ENCODE results near the gene PPP1R1B. TPM values are rescaled to one million over a fixed set of nuclear protein-coding genes. Genes with fewer than 3 reads are reported as not detected.

PPP1R1B gene
- total and polyA plus RNA-seq, 9 of the 15 experiments (the other 6 are each of a cell fraction or from before 2014, with no cell fraction given) = 0.07 to 0.18 (median 0.10) TPM; not detected in 4

GRCh38 chr17:39635614-39636176 is 8.9 kb downstream of the PPP1R1B start:
- TF ChIP-seq ZNF253 (CRISPR knock-in tag; conservative IDR thresholded peaks at IDR 0.05) (no peak), RBBP5 (IDR thresholded peaks at IDR 0.05; ENCODE audit: borderline replicate concordance, insufficient read depth, low read length, poor library complexity, severe bottlenecking) (peak; percentile 14)
- H3K9ac ChIP-seq (ENCODE audit: insufficient read depth in 1 of 2, low read depth in 2 of 2, low read length in 2 of 2) = peak overlapping the region in 1 of 2 experiments; percentile 96; a peak in 2 of 4 replicates
- ChIA-PET POLR2A (interaction anchor here (0.6 to 1.0 kb wide), 2 partner anchors 8 to 50 kb away, joined by 3 read pairs; no protein-coding TSS in a partner anchor), CTCF (ENCODE audit: low intra/inter-chr PET ratio) (interaction anchor here (2.0 kb wide), 1 partner anchor 14 kb away, joined by 12 read pairs; no protein-coding TSS in a partner anchor)
- H2AFZ ChIP-seq (ENCODE audit: low read depth, low read length) = peak overlapping the region; percentile 65
- FAIRE-seq = no peak
- H3K27me3 ChIP-seq (ENCODE audit: control insufficient read depth in 2 of 2, insufficient read depth in 2 of 2, low read length in 2 of 2) = no peaks in the 10 kb centered on the region
- H3K36me3 ChIP-seq (ENCODE audit: control insufficient read depth, insufficient read depth, low read length) = peaks cover 11% of the 10 kb centered on the region; the same call in 2 of the 3 replicates
- peak overlapping the region; percentile 6; the same call in 1 of the 2 replicates for H3K4me2 ChIP-seq (ENCODE audit: insufficient read depth, low read length)
- H3K4me3 ChIP-seq = no peak overlapping the region
- H3K9me1 ChIP-seq (ENCODE audit: control insufficient read depth, insufficient read depth, low read length) = no peaks in the 10 kb centered on the region
- peak; percentile 14; the same call in 1 of the 3 replicates for ATAC-seq
- no peak overlapping the region; the same call in 2 of the 3 replicates for H3K27ac ChIP-seq (ENCODE audit: extremely low read depth, low read depth, low read length)
- intact Hi-C loops (cut with micrococcal nuclease) = no loop called here
- in situ Hi-C loops (cut with MboI) = no loop called here
- DNase-seq (ENCODE audit: extremely low read depth in 1 of 4, low spot score in 3 of 4) = peak; percentile 46 to 57 (median 48)
- peaks cover 36% of the 10 kb centered on the region for H3K79me2 ChIP-seq (ENCODE audit: control insufficient read depth, insufficient read depth, low read length)
- 66% methylated on average over 8 of the region's 8 CpGs for WGBS (ENCODE audit: insufficient coverage, low coverage, missing lambda C conversion rate)
- BruUV-seq (replicated peaks) = no TSS peak
- H4K20me1 ChIP-seq (replicated peaks; ENCODE audit: control insufficient read depth, insufficient read depth, low read length) = peaks cover 2% of the 10 kb centered on the region; the same call in 1 of the 2 replicates
- no peaks in the 10 kb centered on the region for H3K9me3 ChIP-seq (replicated peaks; ENCODE audit: control insufficient read depth, insufficient read depth, low read depth, low read length)
- H3K4me1 ChIP-seq (replicated peaks in 1 of 2; ENCODE audit: control insufficient read depth in 2 of 2, insufficient read depth in 2 of 2, low read length in 2 of 2) = peaks cover 44 to 46% of the 10 kb centered on the region in 2 experiments

- no peaks in the 10 kb centered on the region for H3K9me1 ChIP-seq (ENCODE audit: control insufficient read depth, insufficient read depth, low read length)
- H4K20me1 ChIP-seq (replicated peaks; ENCODE audit: control insufficient read depth, insufficient read depth, low read length) = peaks cover 10% of the 10 kb centered on the region; the same call in 1 of the 2 replicates
- H3K79me2 ChIP-seq (ENCODE audit: control insufficient read depth, insufficient read depth, low read length) = peaks cover 45% of the 10 kb centered on the region
- intact Hi-C loops (cut with micrococcal nuclease) = no loop called here
- BruUV-seq (replicated peaks) = TSS peak; percentile 90
- H3K4me2 ChIP-seq (ENCODE audit: insufficient read depth, low read length) = peak overlapping the region; percentile 94
- WGBS (ENCODE audit: insufficient coverage, low coverage, missing lambda C conversion rate) = 3% methylated on average over 5 of the region's 6 CpGs
- DNase-seq (ENCODE audit: extremely low read depth in 1 of 4, low spot score in 3 of 4) (peak in 1 of 4 experiments; percentile 42), ATAC-seq (peak; percentile 12), FAIRE-seq (no peak)
- H3K4me1 ChIP-seq (replicated peaks in 1 of 2; ENCODE audit: control insufficient read depth in 2 of 2, insufficient read depth in 2 of 2, low read length in 2 of 2) = peaks cover 52 to 55% of the 10 kb centered on the region in 2 experiments
- peak overlapping the region; percentile 78 for H3K4me3 ChIP-seq
- H2AFZ ChIP-seq (ENCODE audit: low read depth, low read length) = peak overlapping the region; percentile 89
- POLR2A ChIA-PET = interaction anchor here (0.6 to 1.5 kb wide), 5 partner anchors 13 to 42 kb away, joined by 3 to 5 read pairs (median 4); partner anchors contain the start of gene TCAP
- CTCF ChIA-PET (ENCODE audit: low intra/inter-chr PET ratio) = no interaction called here
- no peaks in the 10 kb centered on the region for H3K9me3 ChIP-seq (replicated peaks; ENCODE audit: control insufficient read depth, insufficient read depth, low read depth, low read length)
- TF ChIP-seq ZNF778 (CRISPR knock-in tag; IDR thresholded peaks at IDR 0.05) (no peak), C11orf30 (IDR thresholded peaks at IDR 0.05; ENCODE audit: low read depth) (no peak), KDM1A (IDR thresholded peaks at IDR 0.05) (peak; percentile 38 to 49; a peak in 2 of 4 replicates)
- peak overlapping the region; percentile 86 to 96 for H3K9ac ChIP-seq (ENCODE audit: insufficient read depth in 1 of 2, low read depth in 2 of 2, low read length in 2 of 2)
- in situ Hi-C loops (cut with MboI) = no loop called here
- peak overlapping the region; percentile 91 for H3K27ac ChIP-seq (ENCODE audit: extremely low read depth, low read depth, low read length)
- H3K36me3 ChIP-seq (ENCODE audit: control insufficient read depth, insufficient read depth, low read length) = peaks cover 11% of the 10 kb centered on the region; the same call in 2 of the 3 replicates
- no peaks in the 10 kb centered on the region for H3K27me3 ChIP-seq (ENCODE audit: control insufficient read depth in 2 of 2, insufficient read depth in 2 of 2, low read length in 2 of 2)
These were observed 9.8 kb downstream of the PPP1R1B start for GRCh38 chr17:39636587-39636926.
